ENCODE measurements around the gene RTL5.

Gene RTL5

GRCh38 chrX:72130156-72130761 is 1.5 kb downstream of the RTL5 start:
- Histone ChIP-seq H3K9me2 (replicated peaks; ENCODE audit: low read depth, low read length) (no peaks in the 10 kb centered on the region), H3K79me2 (ENCODE audit: insufficient read depth, low read length) (no peaks in the 10 kb centered on the region), H3K9ac (ENCODE audit: low read depth, low read length, poor library complexity, severe bottlenecking) (no peak overlapping the region), H3K4me2 (ENCODE audit: low read depth, low read length, poor library complexity, severe bottlenecking) (no peak overlapping the region), H3K9me3 (ENCODE audit: insufficient read depth, low read depth, low read length) (no peaks in the 10 kb centered on the region), H3K4me1 (ENCODE audit: insufficient read depth, low read length, poor library complexity, severe bottlenecking) (peaks cover 21% of the 10 kb centered on the region), H2AFZ (ENCODE audit: low read length) (no peak overlapping the region), H3F3A (ENCODE audit: low read depth) (no peaks in the 10 kb centered on the region), H3K27me3 (ENCODE audit: insufficient read depth, low read length, poor library complexity, severe bottlenecking) (no peaks in the 10 kb centered on the region), H3K36me3 (ENCODE audit: insufficient read depth, low read length) (no peaks in the 10 kb centered on the region), H3K4me3 (ENCODE audit: low read length, poor library complexity, severe bottlenecking) (no peak overlapping the region), H4K20me1 (ENCODE audit: insufficient read depth, low read length, poor library complexity, severe bottlenecking) (no peaks in the 10 kb centered on the region)
- TF ChIP-seq EZH2phosphoT487 (IDR thresholded peaks at IDR 0.05; ENCODE audit: borderline replicate concordance) (no peak), CTCF (conservative IDR thresholded peaks at IDR 0.05; ENCODE audit: low read length) (no peak)

- Histone ChIP-seq H3K4me1 (ENCODE audit: insufficient read depth, low read length, poor library complexity, severe bottlenecking) (peaks cover 27% of the 10 kb centered on the region), H2AFZ (ENCODE audit: low read length) (no peak overlapping the region), H3F3A (ENCODE audit: low read depth) (no peaks in the 10 kb centered on the region), H3K36me3 (ENCODE audit: insufficient read depth, low read length) (no peaks in the 10 kb centered on the region), H3K27me3 (ENCODE audit: insufficient read depth, low read length, poor library complexity, severe bottlenecking) (no peaks in the 10 kb centered on the region), H3K79me2 (ENCODE audit: insufficient read depth, low read length) (no peaks in the 10 kb centered on the region), H3K9ac (ENCODE audit: low read depth, low read length, poor library complexity, severe bottlenecking) (no peak overlapping the region), H3K4me2 (ENCODE audit: low read depth, low read length, poor library complexity, severe bottlenecking) (no peak overlapping the region), H3K9me3 (ENCODE audit: insufficient read depth, low read depth, low read length) (no peaks in the 10 kb centered on the region), H3K4me3 (ENCODE audit: low read length, poor library complexity, severe bottlenecking) (no peak overlapping the region), H3K9me2 (replicated peaks; ENCODE audit: low read depth, low read length) (no peaks in the 10 kb centered on the region), H4K20me1 (ENCODE audit: insufficient read depth, low read length, poor library complexity, severe bottlenecking) (no peaks in the 10 kb centered on the region)
- TF ChIP-seq EZH2phosphoT487 (IDR thresholded peaks at IDR 0.05; ENCODE audit: borderline replicate concordance): no peak
- no peak for TF ChIP-seq CTCF (conservative IDR thresholded peaks at IDR 0.05; ENCODE audit: low read length)
Observed at GRCh38 chrX:72129661-72130060, 2.1 kb downstream of the RTL5 start.

- Histone ChIP-seq H2AFZ (ENCODE audit: low read length) (no peak overlapping the region), H3K9ac (ENCODE audit: low read depth, low read length, poor library complexity, severe bottlenecking) (no peak overlapping the region), H3K4me3 (ENCODE audit: low read length, poor library complexity, severe bottlenecking) (no peak overlapping the region), H3K79me2 (ENCODE audit: insufficient read depth, low read length) (no peaks in the 10 kb centered on the region), H3K27me3 (ENCODE audit: insufficient read depth, low read length, poor library complexity, severe bottlenecking) (no peaks in the 10 kb centered on the region), H3F3A (ENCODE audit: low read depth) (no peaks in the 10 kb centered on the region), H4K20me1 (ENCODE audit: insufficient read depth, low read length, poor library complexity, severe bottlenecking) (no peaks in the 10 kb centered on the region), H3K36me3 (ENCODE audit: insufficient read depth, low read length) (no peaks in the 10 kb centered on the region), H3K9me3 (ENCODE audit: insufficient read depth, low read depth, low read length) (no peaks in the 10 kb centered on the region), H3K4me1 (ENCODE audit: insufficient read depth, low read length, poor library complexity, severe bottlenecking) (peaks cover 34% of the 10 kb centered on the region), H3K4me2 (ENCODE audit: low read depth, low read length, poor library complexity, severe bottlenecking) (no peak overlapping the region), H3K9me2 (replicated peaks; ENCODE audit: low read depth, low read length) (no peaks in the 10 kb centered on the region)
- TF ChIP-seq EZH2phosphoT487 (IDR thresholded peaks at IDR 0.05; ENCODE audit: borderline replicate concordance) (no peak), CTCF (conservative IDR thresholded peaks at IDR 0.05; ENCODE audit: low read length) (peak; percentile 65)
Observed at GRCh38 chrX:72128881-72129280, 2.8 kb downstream of the RTL5 start.
